OCI-M1 (cell line): Measurements from ENCODE around the gene ITIH2.
"Not testable (repeated sequence)": the region's sequence is repeated elsewhere in the genome, so short reads cannot be mapped to it uniquely, and the experiment has no call there.

Experiments used
- DNase-seq: peaks from one replicate; lab custom pipeline; 2025; lab: John Stamatoyannopoulos, UW

The ITIH2 gene, protein sequence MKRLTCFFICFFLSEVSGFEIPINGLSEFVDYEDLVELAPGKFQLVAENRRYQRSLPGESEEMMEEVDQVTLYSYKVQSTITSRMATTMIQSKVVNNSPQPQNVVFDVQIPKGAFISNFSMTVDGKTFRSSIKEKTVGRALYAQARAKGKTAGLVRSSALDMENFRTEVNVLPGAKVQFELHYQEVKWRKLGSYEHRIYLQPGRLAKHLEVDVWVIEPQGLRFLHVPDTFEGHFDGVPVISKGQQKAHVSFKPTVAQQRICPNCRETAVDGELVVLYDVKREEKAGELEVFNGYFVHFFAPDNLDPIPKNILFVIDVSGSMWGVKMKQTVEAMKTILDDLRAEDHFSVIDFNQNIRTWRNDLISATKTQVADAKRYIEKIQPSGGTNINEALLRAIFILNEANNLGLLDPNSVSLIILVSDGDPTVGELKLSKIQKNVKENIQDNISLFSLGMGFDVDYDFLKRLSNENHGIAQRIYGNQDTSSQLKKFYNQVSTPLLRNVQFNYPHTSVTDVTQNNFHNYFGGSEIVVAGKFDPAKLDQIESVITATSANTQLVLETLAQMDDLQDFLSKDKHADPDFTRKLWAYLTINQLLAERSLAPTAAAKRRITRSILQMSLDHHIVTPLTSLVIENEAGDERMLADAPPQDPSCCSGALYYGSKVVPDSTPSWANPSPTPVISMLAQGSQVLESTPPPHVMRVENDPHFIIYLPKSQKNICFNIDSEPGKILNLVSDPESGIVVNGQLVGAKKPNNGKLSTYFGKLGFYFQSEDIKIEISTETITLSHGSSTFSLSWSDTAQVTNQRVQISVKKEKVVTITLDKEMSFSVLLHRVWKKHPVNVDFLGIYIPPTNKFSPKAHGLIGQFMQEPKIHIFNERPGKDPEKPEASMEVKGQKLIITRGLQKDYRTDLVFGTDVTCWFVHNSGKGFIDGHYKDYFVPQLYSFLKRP

DNA sequence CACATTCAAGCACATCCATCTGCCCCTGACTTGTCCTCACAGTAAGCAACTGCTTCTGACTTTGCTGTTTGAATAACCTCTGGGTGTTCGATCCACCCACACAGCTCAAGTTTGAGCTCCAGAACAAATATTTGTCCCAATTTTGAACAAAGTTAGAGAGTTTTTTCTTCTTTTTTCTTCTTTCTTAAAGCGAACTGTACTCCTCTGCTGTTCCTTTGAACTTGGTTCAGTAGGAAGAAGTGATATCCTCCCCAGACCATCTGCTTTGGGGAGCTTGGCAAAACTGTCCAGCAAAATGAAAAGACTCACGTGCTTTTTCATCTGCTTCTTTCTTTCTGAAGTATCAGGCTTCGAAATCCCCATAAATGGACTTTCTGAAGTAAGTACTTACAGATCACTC is at the start of gene ITIH2:
Gene ITIH2 (plus strand): TSS at position 177 of the 400 bp plus-strand sequence. CDS start 119 bp downstream, at position 296.
- no peak for DNase-seq

DNA sequence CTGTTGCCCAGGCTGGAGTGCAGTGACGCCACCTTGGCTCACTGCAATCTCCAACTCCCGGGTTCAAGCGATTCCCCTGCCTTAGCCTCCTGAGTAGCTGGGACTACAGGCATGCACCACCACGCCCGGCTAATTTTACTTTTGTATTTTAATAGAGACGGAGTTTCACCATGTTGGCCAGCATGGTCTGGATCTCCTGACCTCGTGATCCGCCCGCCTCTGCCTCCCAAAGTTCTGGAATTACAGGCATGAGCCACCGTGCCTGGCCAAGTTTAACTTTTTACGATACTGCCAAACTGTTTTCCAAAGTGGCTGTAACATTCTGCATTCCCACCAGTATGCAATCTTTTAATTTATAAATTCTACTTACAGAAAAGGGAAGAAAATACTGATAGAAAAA is 46.0 kb upstream of the ITIH2 start:
- not testable (repeated sequence) for DNase-seq

DNA sequence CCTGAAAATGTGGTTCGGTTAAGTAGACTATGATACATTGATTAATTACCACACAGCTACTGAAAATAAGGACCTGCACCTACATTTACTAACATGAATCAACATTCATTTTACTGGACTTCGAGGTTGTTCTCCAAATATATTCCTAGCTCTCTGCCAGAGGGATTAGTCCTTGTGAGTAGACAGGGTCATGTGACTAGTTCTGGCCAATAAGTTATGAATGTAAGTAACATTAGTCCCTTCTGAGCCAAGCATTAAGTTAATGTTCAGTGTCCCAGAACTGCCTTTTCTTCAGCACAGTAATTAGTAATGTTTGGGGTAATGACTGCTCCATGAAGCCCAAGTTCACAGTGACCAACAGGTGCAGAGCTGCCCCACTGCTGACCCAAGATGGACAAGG is 45.6 kb upstream of the ITIH2 start:
- no peak for DNase-seq

DNA sequence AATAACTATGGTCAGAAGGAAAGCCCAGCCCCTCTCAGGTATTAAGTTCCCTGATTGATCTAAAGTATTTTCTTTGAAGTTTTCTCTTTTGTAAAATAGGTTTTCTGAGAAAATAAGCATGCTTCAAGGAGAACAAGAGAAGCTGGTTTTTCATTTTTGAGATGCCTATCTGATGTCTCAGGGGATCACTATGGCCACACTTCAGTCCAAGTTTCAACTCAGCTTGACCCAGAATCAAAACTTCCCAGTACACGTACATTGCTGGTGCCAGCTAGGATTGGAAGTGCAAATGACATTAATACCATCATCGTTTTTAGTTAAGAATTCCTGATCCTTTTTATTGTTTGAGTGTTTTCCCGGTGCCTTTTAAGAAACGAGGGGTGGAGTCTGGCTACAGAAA is 43.6 kb upstream of the ITIH2 start:
- DNase-seq: no peak

DNA sequence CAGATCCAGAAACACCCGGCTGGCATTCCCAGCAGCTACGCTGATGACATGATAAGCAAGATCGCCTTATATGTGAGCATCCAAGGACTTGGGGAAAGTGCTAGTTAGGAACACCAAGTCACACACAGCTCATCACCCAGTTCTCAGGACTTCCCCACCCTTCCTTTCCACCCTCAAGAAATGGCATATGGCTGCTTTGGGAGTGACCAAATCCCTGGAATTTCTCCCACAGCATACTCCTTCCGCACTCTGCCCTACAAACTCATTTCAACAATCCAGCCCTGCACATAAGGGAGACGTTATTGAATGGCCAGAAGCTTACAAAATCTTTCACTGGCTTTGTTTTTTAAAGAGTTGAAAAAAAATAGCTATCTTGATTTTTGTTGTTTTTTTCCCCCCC is 40.6 kb upstream of the ITIH2 start:
- DNase-seq: no peak

DNA sequence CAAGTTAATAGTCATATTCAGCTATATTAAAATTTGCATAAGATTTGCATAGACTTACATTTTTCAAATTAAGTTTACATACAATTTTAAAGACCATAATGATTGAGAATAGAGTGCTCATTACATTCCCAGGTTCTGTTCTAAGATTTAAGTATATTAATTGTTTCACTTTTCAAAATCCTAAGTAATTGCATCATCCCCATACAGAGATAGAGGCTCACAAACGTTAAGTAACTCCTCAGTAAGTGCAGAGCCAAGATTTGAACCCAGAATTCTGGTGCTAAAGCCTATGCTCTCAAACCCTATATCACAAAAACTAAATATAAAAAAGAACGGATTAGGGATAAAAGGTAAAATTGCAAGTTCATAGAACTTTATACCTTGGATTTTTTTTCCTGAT is 38.4 kb upstream of the ITIH2 start:
- no peak for DNase-seq

DNA sequence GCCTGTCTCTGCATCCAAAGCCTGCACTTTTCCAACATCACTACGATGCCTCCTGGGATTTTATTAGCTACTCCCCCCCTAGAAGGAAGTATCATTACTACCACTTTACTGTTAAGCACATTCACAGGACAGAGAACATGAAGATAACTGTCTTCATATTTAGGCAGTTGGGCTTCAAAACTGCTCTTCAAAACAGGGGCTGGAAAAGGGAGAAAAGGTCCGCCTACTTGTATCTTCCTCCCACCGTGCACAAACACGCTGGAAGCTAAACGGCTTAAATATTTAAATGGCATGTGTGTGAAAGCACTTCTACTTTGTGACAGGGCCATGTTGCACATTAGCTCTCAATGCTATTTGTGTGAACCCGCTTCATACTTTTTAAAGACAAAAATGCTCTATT is 37.3 kb upstream of the ITIH2 start:
- DNase-seq: no peak

DNA sequence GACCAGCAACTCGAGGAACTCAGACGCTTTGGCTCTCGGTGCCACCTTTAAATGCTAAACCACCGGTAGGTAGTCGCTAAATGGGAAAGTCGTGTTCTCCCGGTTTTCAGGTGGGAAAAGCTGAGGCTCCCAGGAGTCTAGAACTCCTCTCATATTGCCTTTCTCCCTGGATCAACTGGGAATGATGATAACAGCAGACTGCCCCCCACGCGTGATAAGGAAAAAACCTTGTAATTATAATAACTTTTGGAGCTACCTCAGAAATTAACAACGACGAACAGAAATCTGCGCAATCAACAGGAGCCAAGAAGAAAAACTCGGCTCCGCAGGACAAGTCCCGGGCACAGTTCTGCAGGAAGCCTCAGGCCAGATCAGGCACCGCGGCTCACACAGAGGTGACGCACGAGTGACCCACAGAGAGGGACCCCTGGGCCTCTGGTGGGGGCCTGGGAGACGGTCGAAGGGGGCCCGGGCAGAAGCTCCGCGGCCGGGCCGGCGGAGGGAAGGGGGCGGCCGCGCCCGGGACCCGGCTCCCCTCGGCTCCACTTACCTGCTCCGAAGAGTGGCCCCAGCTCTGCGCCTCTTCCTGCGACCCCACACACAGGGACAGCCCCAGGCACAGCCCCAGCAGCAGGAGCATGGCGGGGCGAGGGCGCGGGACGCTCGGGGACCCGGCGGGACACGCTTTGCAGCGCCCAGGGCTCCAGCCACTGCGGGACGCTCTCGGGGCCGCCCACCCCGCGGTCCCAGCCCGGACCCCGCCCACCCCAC is 36.7 kb upstream of the ITIH2 start, which contains the start of gene ITIH5:
Gene ITIH5 (minus strand): TSS at position 714 of the 771 bp plus-strand sequence. CDS start 74 bp downstream, at position 640.
- no peak for DNase-seq

DNA sequence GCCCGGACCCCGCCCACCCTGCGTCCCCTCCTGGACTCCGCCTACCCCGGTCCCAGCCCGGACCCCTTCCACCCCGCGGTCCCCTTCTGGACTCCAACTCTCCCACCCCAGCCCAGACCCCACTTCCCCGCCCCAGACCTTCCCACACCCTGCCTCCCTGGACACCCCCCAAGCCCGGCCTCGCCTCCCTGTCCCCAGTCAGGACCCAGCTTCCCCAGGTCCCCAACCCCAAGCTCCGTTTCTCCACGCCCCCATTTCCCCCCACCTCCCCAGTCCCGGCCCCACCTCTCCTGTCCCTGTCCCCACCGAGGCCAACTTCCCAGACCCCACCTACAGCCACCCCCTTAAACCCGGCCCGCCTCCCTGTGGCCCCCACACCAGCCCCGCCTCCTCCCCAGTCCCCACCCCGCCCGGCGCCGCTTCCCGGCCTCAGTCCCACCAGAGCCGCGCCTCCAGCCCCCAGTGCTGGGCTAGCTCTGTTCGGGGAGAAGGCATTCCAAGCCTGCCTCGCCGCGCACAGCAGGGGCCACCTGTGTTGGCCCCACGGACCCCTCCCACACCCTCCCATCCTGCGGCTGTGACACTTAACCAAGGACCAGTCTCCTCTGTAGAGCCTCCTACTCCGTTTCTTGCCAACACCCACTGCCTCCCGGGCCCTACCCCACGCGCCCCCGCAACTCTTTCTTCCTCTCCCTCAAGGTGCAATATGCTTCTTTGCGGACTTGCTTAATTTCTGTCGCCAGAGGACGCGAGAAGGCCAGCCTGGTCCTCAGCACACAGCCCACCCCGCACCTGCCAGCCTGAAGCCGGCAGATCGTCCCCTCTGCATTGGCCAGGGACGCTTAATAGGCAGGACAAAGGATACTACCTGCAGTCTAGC is 35.6 kb upstream of the ITIH2 start:
- DNase-seq: no peak

DNA sequence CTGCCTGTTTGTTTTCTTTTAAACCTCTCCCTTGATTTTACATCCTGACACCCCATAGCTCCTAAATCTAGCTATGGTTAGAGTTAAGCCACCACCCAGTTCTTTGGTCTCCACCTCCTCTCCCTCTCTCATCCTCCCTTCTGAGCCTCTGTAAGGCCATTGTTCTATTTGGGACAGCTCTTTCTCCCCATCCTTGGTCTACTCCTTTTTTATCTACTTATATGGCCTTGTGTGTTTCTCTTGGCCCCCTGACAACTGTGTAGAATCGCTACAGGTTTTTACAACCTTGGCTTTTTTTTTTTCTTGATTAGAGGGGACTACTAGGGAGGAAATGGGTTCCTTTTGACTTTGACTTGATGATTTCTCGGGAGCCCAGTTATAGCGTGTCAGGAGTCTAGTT is 33.0 kb upstream of the ITIH2 start:
- no peak for DNase-seq

DNA sequence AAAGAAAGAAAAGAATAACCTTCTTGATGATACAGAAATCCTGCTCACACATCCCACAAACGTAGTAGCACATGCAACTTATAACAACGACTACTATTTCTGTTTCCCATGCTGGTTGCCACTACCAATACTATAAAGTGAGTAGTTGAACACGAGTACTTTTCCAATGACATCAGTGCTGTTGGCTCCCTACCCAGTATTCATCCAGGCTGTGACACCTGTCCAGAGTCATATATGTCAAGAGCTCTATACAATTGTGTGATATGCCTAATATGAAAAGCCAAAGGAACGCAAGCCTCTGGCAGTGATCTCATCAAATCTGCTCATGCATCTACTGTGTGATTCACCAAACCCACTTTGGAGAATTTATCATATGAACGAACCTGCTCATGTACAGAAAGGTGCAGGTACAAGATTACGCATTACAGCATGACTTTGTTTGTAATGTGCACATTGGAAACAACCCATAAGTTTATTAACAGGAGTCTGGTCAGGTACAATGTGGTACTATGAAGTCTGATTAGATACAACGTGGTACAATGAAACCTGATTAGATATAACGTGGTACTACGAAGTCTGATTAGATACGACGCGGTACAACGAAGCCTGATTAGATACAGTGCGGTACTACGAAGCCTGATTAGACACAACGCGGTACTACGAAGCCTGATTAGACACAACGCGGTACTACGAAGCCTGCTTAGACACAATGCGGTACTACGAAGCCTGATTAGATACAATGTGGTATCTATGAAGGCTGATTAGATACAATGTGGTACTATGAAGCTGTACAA is 30.6 kb upstream of the ITIH2 start:
- DNase-seq: no peak

DNA sequence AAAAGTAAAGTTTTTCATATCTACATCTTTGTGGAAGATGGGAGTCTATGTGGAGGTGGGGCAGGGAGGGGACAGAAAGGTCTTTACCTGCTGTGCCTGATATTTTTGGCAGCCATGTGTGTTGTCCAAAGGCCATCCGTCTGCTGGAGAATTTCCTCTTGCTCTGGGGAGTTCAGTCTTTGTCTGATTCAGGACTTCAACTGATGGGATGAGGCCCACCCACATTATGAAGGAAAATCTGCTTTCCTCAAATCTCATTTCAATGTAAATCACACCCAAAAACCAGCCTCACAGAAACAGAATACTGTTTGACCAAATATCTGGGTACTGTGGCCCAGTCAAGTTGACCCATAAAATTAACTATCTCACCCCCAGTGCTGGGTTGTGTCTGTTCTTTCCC is 23.9 kb upstream of the ITIH2 start:
- no peak for DNase-seq

DNA sequence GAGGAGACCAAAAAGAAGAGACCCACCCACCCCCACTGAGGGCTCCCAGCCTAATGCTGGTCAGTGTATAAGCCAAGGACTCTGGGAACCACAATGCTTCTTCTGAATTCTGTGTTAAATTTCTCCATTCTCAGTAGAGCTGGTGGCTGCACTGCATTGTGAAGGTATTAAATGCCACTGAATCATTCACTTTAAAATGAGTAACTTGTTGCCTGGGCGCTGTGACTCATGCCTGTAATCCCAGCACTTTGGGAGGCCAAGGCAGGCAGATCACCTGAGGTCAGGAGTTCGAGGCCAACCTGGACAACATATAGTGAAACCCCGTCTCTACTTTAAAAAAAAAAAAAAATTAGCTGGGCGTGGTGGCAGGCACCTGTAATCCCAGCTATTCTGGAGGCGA is 23.0 kb upstream of the ITIH2 start:
- DNase-seq: not testable (repeated sequence)

DNA sequence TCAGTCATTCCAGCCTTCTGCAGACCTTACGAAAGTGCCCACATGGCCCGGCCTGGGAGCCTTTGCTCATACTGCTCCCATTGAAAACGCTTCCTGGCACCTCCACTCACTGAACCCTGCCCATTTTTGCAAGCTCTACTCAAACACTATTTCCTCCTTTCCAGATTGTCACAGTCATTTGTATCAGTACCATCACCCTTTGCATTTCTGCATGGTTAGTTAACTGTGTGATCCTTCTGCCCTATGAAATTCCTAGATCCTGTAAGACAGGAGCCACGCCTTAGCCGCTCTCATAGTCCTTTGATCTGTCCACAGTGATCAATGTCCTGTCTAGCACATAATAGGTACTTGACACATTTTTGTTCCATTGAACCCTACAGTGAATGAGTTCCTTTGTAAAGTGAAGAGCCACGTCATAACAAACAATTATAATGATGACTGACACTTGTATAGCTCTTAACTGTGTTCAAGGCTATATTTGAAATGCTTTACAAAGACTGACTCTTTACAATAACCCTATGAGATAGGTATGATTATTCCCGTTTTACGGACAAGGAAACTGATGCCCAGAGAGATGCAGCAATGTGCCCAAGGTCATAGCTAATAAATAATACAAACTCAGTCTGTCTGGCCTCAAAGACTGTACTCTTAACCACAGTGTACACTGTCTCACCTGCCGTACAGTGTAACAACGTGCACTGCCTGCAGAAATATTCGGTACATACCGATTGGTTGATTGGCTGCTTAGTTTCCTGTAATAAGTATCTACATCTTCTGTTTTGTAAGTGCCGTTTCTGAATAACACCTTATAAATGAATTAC is 16.6 kb upstream of the ITIH2 start:
- peak; percentile 48 for DNase-seq

DNA sequence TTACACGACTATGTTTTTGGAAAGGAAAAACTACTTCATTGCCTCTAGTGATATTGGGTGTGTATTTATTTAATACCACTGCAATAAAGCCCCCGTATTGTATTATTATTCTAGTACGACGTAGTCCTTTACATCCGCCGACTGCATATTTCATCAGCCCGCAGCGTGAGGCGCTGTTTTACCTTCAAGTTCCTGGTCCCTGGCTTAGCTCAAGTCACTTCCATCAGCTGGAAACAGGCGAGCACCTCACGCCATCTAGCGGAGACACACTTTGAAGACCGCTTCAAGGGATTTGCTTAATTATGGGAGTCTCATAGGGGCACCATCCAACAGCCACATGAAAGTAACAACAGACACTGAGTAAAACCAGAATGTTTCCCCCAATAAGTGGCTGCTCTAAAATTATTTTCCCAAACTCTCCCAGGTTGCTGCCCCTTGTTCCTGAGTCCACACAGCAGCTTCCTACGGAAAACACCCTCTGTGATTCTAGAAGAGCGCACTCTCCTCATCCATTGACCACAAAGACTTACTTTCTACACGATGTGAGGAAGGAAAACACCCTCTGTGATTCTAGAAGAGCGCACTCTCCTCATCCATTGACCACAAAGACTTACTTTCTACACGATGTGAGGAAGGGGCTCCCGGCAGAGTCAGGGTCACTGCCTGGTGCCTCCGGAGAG is 15.7 kb upstream of the ITIH2 start:
- DNase-seq: peak; percentile 94

DNA sequence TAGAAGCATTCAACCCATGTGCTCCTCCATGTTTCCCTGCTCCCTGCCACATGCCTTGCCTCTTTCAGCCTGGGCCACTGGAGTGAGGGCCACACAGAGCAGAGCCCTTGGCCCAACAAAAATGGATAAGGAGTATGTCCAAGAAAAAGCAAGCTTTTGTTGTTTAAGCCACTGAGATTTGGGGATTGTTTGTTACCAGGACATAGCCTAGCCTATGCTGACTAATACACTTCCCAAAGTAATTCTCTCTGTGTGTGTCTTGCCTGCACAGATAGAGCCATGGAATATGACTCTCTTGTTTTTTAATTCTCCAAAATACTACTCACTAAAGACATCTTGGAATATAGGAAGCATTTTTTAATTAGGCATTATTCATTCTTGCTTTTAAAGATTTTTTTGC is 13.5 kb upstream of the ITIH2 start:
- no peak for DNase-seq

DNA sequence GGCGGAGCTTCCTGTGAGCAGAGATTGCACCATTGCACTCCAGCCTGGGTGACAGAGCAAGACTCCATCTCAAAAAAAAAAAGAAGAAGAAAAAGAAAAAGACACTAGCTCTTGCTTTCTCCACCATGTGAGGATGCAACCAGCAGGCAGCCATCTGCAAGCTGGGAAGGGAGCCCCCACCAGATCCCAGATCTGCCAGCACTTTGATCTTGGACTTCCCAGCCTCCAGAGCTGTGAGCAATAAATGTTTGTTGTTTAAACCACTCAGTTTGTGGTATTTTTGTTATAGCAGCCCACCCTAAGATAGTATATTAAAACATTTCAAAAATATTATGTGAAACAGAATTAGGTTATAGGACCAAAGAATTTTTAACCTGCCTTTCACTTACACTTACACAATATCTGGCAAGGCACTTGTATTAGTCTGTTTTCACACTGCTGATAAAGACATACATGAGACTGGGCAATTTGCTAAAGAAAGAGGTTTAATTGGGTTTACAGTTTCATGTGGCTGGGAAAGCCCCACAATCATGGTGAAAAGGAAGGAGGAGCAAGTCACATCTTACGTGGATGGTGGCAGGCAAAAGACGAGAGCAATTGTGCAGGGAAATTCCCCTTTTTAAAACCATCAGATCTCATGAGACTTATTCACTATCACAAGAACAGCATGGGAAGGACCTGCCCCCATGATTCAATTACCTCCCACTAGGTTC is 12.1 kb upstream of the ITIH2 start:
- not testable (repeated sequence) for DNase-seq

DNA sequence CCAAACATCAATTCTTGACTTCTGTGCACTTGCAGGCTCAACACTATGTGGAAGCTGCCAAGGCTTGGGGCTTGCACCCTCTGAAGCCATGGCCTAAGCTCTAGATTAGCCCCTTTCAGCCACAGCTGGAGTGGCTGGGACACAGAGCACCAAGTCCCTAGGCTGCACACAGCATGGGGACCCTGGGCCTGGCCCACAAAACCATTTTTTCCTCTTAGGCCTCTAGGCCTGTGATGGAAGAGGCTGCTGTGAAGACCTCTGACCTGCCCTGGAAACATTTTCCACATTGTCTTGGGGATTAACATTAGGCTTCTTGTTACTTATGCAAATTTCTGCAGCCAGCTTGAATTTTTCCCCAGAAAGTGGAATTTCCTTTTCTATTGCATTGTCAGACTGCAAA is 10.7 kb upstream of the ITIH2 start:
- DNase-seq: not testable (repeated sequence)
